HG03460 (cell line): Measurements from ENCODE around the gene SIGLEC6.

Source experiments
- ATAC-seq: cut with Tn5 transposase; IDR thresholded peaks from one replicate; pipeline ENCODE4 v1.9.1; 2021; ENCODE audit not compliant: unreplicated experiment

Gene SIGLEC6

DNA sequence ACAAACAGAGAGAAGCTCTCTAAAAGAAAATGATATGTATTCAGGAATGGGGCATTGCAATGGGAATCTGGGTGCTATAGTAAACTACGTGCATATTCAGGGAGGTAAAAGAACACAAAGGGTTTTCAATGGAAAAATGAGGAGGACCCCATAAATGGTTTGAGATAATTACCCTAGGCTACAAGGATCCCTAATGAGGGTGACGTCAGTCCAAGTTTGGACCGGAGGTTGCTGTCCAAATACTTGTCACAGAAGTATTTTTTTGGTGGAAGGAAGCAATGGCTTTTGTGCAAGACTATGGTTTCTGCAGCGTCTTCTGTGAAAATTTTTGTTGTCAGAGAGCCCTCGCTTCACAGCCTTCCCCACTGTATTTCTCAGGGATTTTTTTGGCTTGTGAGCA lies 54.1 kb downstream of the SIGLEC6 start:
- ATAC-seq: no peak

DNA sequence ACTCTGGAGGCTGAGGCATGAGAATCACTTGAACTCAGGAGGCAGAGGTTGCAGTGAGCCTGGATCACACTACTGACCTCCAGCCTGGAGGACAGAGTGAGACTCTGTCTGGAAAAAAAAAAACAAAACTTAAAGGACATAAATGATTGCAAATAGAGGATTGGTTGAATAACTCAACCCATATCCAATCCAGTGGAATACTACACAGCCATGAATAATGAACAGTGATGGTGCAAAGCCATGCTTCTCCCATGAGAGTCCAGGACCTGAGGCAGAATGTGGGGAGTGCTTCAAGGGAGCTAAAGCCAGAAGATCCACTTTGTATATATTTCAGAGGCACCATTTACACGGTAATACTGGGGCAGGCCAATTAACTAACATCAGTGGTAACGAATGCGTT lies 55.3 kb downstream of the SIGLEC6 start:
- ATAC-seq: no peak

DNA sequence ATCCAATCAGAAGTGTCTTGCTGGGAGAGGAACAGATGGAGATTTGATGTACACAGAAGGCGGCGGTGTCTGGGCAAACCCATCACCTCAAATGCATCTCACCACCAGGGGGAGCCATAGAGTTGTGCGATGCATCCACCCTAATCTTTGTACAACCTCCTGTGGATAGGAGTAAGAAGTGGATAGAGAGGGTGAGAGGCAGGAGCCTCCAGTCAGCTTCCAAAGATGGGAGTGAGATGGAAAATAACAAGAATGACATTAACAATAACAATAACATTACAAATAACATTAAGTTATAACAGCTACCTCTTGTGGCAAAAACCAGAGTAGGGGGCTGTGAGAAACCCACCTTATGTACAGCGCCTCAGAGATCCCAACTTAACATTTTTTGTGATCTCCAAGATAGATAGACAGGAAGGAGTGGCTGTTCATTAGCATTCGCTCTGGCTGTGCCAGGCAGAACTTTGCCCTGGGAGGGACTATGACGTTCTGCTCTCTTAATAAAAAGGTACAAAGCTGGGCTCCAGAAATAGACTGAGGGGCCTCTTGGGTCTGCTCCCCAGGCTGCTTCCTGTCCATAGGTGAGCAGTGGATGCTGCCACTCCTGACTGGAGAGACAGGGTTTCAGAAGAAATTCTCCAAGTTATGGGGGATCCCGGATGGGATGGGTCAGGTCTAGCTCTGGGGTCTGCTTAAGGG lies 58.3 kb downstream of the SIGLEC6 start:
- ATAC-seq: no peak

DNA sequence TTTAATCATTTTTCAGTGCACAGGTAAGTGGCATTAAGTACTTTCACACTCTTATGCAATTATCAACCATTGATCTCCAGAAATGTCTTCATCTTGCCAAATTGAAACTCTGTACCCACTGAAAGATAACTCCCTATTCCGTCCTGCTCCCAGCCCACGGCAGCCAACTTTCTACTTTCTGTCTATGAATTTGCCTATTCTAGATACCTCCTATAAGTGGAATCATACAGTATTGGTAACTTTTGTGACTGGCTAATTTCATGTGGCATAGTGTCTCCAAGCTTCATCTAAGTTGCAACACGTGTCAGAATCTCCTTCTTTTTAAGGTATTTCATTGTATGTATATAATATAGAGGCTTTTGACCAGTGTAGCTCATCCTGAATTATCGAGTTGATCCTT lies 58.9 kb downstream of the SIGLEC6 start:
- no peak for ATAC-seq

DNA sequence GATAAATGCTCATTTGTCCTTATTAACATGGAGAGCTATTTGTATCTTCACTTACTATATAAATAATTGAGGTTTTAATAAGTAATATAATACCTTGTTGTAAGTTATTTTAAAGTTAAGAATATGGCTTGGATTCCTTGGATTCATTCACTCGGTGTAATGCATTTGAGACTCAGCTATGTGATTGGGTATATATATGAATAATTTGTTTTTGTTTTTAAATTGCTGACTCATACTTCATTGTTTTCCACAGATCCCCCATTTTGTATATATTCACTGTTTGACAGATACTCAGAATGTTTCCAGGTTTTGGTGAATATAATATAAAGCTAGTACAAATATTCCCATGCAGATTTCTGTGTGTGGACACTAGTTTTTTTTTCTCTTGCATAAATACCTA lies 59.9 kb downstream of the SIGLEC6 start:
- ATAC-seq: no peak

DNA sequence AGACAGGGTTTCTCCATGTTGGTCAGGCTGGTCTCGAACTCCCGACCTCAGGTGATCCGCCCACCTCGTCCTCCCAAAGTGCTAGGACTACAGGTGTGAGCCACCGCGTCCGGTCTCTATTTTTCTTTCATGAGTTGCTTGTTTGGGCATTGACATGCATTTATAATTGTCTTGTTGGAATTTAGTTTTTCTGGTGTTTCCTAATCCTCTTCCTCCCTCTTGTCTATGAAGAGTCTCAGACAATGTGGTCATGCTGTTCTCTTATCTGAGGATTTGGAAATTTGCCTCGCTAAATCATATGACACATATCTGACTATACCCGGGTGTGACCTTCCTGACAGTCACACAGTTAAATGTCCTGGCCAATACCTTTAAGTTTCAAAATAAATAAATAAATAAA lies 60.5 kb downstream of the SIGLEC6 start:
- no peak for ATAC-seq

DNA sequence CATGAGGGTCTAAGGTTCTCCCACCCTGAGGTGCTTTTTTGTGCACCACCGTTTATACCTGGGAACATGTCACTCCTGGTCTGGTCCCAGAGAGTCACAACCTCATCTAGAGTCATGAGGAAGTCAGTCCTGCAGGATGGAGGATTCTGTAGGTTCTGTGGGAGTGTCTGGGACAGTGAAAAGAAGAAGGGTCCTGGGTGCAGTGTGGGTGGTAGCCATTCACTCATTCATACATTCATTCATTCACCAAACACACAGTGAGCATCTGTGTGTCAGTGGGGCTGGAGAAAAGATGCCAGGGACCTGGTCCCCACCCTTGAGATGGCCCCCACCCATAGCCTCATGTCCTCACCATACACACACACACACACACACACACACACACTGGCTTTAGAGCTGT lies 61.8 kb downstream of the SIGLEC6 start:
- no peak for ATAC-seq

DNA sequence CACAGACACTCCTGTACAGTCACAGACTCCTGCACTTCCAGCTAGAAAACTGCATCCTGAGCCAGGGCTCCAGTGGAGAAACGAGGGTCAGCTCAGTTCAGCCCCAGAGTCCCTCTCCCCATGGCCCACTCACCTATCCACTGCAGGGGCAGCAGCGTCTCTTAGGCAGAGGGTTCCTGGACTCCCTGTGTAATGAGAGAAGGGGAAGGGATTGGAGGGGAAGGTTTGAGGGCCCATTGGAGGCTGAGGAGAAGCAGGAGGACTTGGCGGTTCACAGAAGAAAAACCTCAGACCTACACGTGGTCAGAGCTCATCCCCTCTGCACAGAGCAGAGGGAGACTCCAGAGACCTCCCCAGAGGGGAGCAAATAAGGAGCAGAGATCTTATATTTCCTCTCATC lies 62.3 kb downstream of the SIGLEC6 start:
- no peak for ATAC-seq

DNA sequence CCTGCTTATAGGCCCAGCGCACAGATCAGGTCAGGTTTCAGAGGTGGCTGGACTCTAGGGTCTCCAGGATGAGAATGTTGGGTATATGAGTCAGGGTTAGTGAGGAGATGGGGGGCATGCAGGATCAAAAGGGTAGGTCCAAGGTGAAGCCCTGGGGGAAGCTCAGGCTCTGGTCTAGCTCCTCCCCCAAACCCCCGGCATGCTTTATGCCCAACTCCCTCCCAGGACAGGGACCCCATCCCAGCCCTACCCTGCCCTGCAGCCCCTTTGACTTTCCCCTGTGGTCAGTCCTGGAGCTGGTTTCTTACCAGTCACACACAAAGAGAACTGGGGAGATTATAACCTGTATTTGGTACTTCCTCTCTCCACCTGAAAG lies 62.9 kb downstream of the SIGLEC6 start:
- no peak for ATAC-seq

DNA sequence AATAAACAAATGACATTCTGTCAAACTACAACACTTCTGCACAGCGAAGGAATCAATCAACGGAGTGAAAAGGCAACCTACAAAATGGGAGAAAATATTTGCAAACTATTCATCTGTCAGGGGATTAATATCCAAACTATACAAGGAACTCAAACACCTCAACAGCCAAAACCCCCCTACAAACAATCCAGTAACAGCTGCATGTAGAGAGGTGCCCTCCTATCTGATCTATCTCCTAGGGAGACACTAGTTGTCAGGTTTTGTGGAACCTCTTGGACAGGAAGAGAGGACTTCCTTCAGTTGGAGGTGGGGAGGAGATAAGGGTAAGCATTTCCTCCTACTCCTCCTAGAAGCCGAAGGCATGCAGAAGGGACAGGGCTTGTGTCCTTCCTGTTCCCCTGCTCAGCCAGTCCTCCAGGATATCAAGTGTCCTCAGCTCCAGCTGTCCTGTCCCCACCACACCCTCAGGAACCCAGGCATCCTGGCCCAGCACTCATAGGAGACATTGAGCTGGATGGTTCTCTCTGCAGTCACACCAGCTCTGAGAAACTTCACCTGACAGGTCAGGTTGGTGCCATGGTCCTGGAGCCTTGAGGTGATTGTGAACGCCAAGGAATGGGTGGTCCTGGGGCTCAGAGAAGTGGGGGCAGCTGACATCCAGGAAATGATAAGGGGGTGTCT lies 63.5 kb downstream of the SIGLEC6 start:
- ATAC-seq: no peak
